Psoas muscle (tissue), 8 donors: ENCODE results near the gene ZNF782. TPM values are rescaled to one million over a fixed set of nuclear protein-coding genes. Genes with fewer than 3 reads are reported as not detected.

Experiments
- ATAC-seq, 4 donors: fragments of 200-7000 bp; cut with Tn5 transposase; one replicate each; pipeline ENCODE4 v1.9.1; 2020; ENCODE audit warnings: moderate library complexity in 3 of 4, mild to moderate bottlenecking in 2 of 4
- DNase-seq, 2 donors: peaks; one replicate each; pipeline ENCODE4 v3.0.0-alpha.2; 2020
- H3K27ac ChIP-seq: fragments of 200-600 bp; one replicate; pipeline ENCODE4 v1.8.0; 2022
- H3K27me3 ChIP-seq, 3 donors: fragments of 200-600 bp in 1 of 3; one replicate each; pipeline versions ENCODE4 v1.6.1 to v1.8.0; 2013 to 2022; ENCODE audit warnings: low read length in 2 of 3, mild to moderate bottlenecking in 2 of 3, moderate library complexity in 1 of 3; ENCODE audit not compliant: insufficient read depth in 3 of 3
- H3K36me3 ChIP-seq, 2 donors: fragments of 200-600 bp in 1 of 2; one replicate each; pipeline versions ENCODE4 v1.6.1 to v1.8.0; 2013 to 2022; ENCODE audit warnings: low read depth in 1 of 2, mild to moderate bottlenecking in 1 of 2, moderate library complexity in 1 of 2; ENCODE audit not compliant: insufficient read depth in 1 of 2
- H3K4me1 ChIP-seq: fragments of 200-600 bp; one replicate; pipeline ENCODE4 v1.8.0; 2022
- H3K4me3 ChIP-seq: fragments of 200-600 bp; one replicate; pipeline ENCODE4 v1.8.0; 2022; ENCODE audit warnings: mild to moderate bottlenecking
- H3K9me3 ChIP-seq: fragments of 200-600 bp; one replicate; pipeline ENCODE4 v1.8.0; 2022
- WGBS, 3 donors: extraction: QIAGEN DNeasy Blood & Tissue Kit; methylation state at CpG; one replicate each; pipeline versions ENCODE4 v1.1.6 to v1.1.7; 2013; 5-methylcytosine and 5-hydroxymethylcytosine counted together
- intact Hi-C, 2 donors: fragments of 100-400 bp; cut with DNase I; formaldehyde crosslinking; loops; one replicate each; pipeline versions ENCODE4 v1.11.0 to v1.14.2; 2022
- polyA plus RNA-seq, 3 donors: library from polyadenylated mRNA; stranded (reverse); fragments of 200-250 nt; gene quantifications; one replicate each; pipeline ENCODE4 v1.2.3, GENCODE V29; 2013
- total RNA-seq, 4 donors: library from RNA; stranded (reverse); fragmentation: NEBNext Ultra II Directional in 2 of 4; extraction: Animal tissue kit (Norgen Biotek cat#: 25700) in 2 of 4; gene quantifications; one replicate each; pipeline versions ENCODE4 v1.2.1 to v1.2.4, GENCODE V29; 2021 to 2023
- TF ChIP-seq, protein P1 (sequence below): fragments of 200-600 bp; IDR thresholded peaks from one replicate; pipeline ENCODE4 v1.8.0; 2022; ENCODE audit warnings: antibody characterized with exemption
- donor health status: healthy with polysubstance abuse.
- donor health status: DM: no; HTN: no; CAD: no; lungs with moderate emphysema.
- donor health status: Bipolar disorder and iron deficiency.
- donor health status: healthy.
- donor health status: DM: yes; HTN: yes; CAD: no.
- donor health status: DM: no; HTN: no; CAD: no.
- donor health status: DM: no; HTN: no; CAD: no.
- donor health status: DM: yes; HTN: yes; CAD: no.

ZNF782 gene
- total and polyA plus RNA-seq, 7 donors, result 0.94 to 7.0 (median 2.8) TPM

DNA sequence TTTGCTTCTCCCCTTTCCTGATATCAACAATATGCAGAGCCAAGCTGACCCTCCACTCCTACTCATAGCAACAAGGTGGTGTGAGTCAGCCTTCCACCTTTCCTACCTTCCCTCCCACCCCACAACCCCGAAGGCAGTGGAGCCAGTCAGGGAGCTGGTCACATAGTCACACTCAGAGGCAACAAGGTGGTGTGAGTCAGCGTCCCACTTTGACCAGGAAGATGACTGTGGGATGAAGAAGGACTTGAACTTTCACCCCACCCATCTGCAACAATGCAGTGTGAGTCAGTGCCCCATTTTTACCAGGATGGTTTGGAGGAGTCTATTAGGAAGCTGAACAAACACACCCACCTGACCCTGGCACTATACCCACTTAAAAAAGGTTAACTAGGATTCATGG lies 30.1 kb upstream of the ZNF782 start:
- DNase-seq (no peak), ATAC-seq (peak; percentile 81 to 91 (median 88))
- no peaks in the 10 kb centered on the region for H3K9me3 ChIP-seq
- H3K36me3 ChIP-seq, result no peaks in the 10 kb centered on the region
- TF ChIP-seq, protein P1, sequence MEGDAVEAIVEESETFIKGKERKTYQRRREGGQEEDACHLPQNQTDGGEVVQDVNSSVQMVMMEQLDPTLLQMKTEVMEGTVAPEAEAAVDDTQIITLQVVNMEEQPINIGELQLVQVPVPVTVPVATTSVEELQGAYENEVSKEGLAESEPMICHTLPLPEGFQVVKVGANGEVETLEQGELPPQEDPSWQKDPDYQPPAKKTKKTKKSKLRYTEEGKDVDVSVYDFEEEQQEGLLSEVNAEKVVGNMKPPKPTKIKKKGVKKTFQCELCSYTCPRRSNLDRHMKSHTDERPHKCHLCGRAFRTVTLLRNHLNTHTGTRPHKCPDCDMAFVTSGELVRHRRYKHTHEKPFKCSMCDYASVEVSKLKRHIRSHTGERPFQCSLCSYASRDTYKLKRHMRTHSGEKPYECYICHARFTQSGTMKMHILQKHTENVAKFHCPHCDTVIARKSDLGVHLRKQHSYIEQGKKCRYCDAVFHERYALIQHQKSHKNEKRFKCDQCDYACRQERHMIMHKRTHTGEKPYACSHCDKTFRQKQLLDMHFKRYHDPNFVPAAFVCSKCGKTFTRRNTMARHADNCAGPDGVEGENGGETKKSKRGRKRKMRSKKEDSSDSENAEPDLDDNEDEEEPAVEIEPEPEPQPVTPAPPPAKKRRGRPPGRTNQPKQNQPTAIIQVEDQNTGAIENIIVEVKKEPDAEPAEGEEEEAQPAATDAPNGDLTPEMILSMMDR, result no peak
- H3K27me3 ChIP-seq, result no peaks in the 10 kb centered on the region
- no peaks in the 10 kb centered on the region for H3K4me1 ChIP-seq
- 72 to 78% (median 77%) methylated on average over 2 of the region's 2 CpGs for WGBS, 3 donors
- intact Hi-C loops, result no loop called here
- peak overlapping the region; percentile 70 for H3K27ac ChIP-seq
- H3K4me3 ChIP-seq, result no peak overlapping the region

DNA sequence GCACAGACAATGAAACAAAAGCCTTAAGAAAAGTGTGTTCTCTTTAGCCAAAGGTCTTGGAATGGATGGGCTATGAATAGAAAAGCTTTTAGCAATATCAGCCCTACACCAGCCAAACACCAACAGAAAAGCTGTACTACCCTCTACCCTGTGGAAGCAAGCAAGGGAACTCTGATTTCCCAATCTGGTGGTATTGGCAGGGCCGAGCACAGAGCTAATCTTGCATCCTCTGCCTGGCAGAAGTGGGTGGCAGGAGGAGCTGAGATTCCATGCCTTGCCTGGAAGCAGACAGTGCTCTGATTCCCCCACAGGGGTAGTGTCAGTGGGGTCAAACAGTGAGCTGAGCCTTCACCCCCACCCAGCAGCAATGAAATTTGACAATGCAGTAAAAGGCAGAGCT lies 29.6 kb upstream of the ZNF782 start:
- Histone ChIP-seq H3K27me3 (no peaks in the 10 kb centered on the region), H3K36me3 (no peaks in the 10 kb centered on the region), H3K4me3 (no peak overlapping the region), H3K27ac (peak overlapping the region; percentile 70), H3K4me1 (no peaks in the 10 kb centered on the region), H3K9me3 (no peaks in the 10 kb centered on the region)
- DNase-seq, result no peak
- 24 to 48% (median 25%) methylated on average over 1 of the region's 1 CpG for WGBS, 3 donors
- intact Hi-C loops, result no loop called here
- TF ChIP-seq, protein P1, result no peak
- peak; percentile 86 to 93 (median 92) for ATAC-seq

DNA sequence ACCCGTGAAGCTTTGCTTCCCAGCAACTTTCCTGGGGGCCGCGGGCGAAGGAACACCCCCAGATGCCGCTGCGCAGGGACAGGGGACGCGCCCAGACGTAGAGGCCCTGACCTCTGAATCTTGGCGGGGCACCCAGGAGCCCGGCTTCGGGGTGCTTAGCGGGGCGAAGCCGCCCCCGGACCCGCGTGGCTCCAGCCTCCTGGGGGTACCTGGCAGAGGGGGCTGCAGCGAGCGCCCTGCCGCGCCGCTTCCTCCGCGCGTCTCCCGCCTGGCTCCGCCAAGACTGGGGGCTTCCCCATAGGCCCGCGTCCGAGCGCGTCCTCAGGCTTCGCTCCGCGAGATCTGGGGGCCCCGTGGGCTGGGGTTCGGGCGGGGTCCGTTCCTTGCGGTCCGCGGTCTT lies 23.0 kb upstream of the ZNF782 start:
- TF ChIP-seq, protein P1, result no peak

DNA sequence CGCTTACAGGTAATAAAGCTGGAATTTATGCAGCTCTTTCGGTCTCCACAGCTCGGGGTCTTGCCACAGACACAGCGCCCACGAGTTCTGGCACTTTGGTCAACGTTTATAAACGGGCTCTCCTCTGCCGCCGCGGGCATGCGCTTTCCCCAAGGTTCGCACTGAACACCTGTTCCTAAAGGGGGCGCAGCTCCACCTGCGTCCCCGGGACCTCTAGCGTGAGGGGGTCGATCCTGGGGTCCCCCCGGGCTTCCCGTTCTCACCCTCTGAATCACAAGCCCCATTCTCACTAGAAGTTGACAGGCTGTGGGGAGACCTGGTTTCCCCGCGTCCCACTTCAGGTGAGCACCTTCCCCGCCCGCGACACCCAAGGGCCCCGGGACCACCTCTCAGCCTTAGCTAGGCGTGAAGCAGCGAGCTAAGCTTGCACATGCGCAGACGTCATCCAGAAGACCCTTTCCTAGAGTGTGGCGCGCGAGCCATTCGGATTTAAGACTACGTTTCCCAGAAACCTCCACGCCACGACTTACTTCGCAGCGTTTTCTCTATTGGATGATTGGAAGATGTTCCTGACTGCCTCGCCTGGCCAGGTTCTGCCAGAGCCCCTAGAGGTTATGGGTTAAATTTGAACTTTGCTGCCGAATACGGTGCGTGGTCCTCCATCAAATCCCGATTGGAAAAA lies 21.3 kb upstream of the ZNF782 start:
- 1 to 2% (median 1%) methylated on average over 43 of the region's 43 CpGs for WGBS, 3 donors
- peaks cover 0 to 26% (median 3%) of the 10 kb centered on the region in 3 donors for H3K27me3 ChIP-seq
- no peaks in the 10 kb centered on the region for H3K9me3 ChIP-seq
- intact Hi-C loops, result no loop called here
- TF ChIP-seq, protein P1, result peak; percentile 9
- peaks cover 8% of the 10 kb centered on the region for H3K4me1 ChIP-seq
- ATAC-seq (peak; percentile 63 to 78 (median 74)), DNase-seq (peak; percentile 32 to 76)
- H3K4me3 ChIP-seq, result peak overlapping the region; percentile 72
- peak overlapping the region; percentile 86 for H3K27ac ChIP-seq
- H3K36me3 ChIP-seq, result no peaks in the 10 kb centered on the region

More for the DNA sequence above, 23.0 kb upstream of the ZNF782 start:
- DNase-seq, result peak in 1 of 2 donors; percentile 39
- ATAC-seq, result no peak
- H3K9me3 ChIP-seq, result no peaks in the 10 kb centered on the region
- peaks cover 0 to 26% (median 3%) of the 10 kb centered on the region in 3 donors for H3K27me3 ChIP-seq
- H3K27ac ChIP-seq, result no peak overlapping the region
- no peaks in the 10 kb centered on the region for H3K36me3 ChIP-seq
- H3K4me3 ChIP-seq, result no peak overlapping the region
- intact Hi-C loops, result no loop called here
- 8 to 16% (median 14%) methylated on average over 30 to 43 of the region's 43 CpGs for WGBS, 3 donors
- peaks cover 8% of the 10 kb centered on the region for H3K4me1 ChIP-seq
